Loucy (cell line): ENCODE measurements around the gene MSL2.
A peak's percentile ranks its signal among the peaks of the same experiment; 100 is the strongest.
"Not testable (repeated sequence)": the region's sequence is repeated elsewhere in the genome, so short reads cannot be mapped to it uniquely, and the experiment has no call there.

Source experiments
- H2AFZ ChIP-seq: fragments of 200-600 bp; sonication (generic); 2 replicates; pipeline ENCODE4 v1.6.0; 2016; ENCODE audit warnings: antibody characterized with exemption, mild to moderate bottlenecking, low read length, moderate library complexity
- H3F3A ChIP-seq: fragments of 200-600 bp; 2 replicates; pipeline ENCODE4 v1.6.0; 2016; ENCODE audit warnings: antibody characterized with exemption, low read depth, mild to moderate bottlenecking
- H3K27me3 ChIP-seq: fragments of 200-600 bp; sonication (generic); 2 replicates; pipeline ENCODE4 v1.6.1; 2014; ENCODE audit warnings: low read length, mild to moderate bottlenecking; ENCODE audit not compliant: insufficient read depth, poor library complexity, severe bottlenecking
- H3K36me3 ChIP-seq: fragments of 200-600 bp; sonication (generic); 2 replicates; pipeline ENCODE4 v1.6.1; 2016; ENCODE audit warnings: low read length; ENCODE audit not compliant: insufficient read depth
- H3K4me1 ChIP-seq: fragments of 200-600 bp; sonication (generic); 2 replicates; pipeline ENCODE4 v1.5.1; 2014; ENCODE audit warnings: low read length, mild to moderate bottlenecking; ENCODE audit not compliant: insufficient read depth, poor library complexity, severe bottlenecking
- H3K4me2 ChIP-seq: fragments of 200-600 bp; sonication (generic); 2 replicates; pipeline ENCODE4 v1.6.0; 2014; ENCODE audit warnings: antibody characterized with exemption, low read length, low read depth, mild to moderate bottlenecking; ENCODE audit not compliant: poor library complexity, severe bottlenecking
- H3K4me3 ChIP-seq: fragments of 200-600 bp; sonication (generic); 2 replicates; pipeline ENCODE4 v1.5.1; 2014; ENCODE audit warnings: low read length, mild to moderate bottlenecking, mixed read lengths; ENCODE audit not compliant: poor library complexity, severe bottlenecking
- H3K79me2 ChIP-seq: fragments of 200-600 bp; sonication (generic); 2 replicates; pipeline ENCODE4 v1.6.1; 2014; ENCODE audit warnings: low read length; ENCODE audit not compliant: insufficient read depth
- H3K9ac ChIP-seq: fragments of 200-600 bp; sonication (generic); 2 replicates; pipeline ENCODE4 v1.6.0; 2014; ENCODE audit warnings: mild to moderate bottlenecking, low read depth, low read length, moderate library complexity; ENCODE audit not compliant: poor library complexity, severe bottlenecking
- H3K9me2 ChIP-seq: fragments of 200-600 bp; sonication (generic); replicated peaks from 2 replicates; pipeline ENCODE4 v1.6.1; 2016; ENCODE audit warnings: low read depth, low read length, mixed read lengths
- H3K9me3 ChIP-seq: fragments of 200-600 bp; sonication (generic); 2 replicates; pipeline ENCODE4 v1.6.1; 2014; ENCODE audit warnings: mild to moderate bottlenecking, antibody characterized with exemption, low read length, low read depth; ENCODE audit not compliant: insufficient read depth
- H4K20me1 ChIP-seq: fragments of 200-600 bp; sonication (generic); 2 replicates; pipeline ENCODE4 v1.6.0; 2014; ENCODE audit warnings: antibody characterized with exemption, low read length, mild to moderate bottlenecking; ENCODE audit not compliant: insufficient read depth, poor library complexity, severe bottlenecking
- CTCF ChIP-seq: fragments of 200-600 bp; sonication (generic); conservative IDR thresholded peaks from 2 replicates; pipeline ENCODE4 v1.5.1; 2014; ENCODE audit warnings: mild to moderate bottlenecking, antibody characterized with exemption, low read length
- EZH2phosphoT487 ChIP-seq: fragments of 200-600 bp; IDR thresholded peaks from 2 replicates; pipeline ENCODE4 v1.6.1; 2018; ENCODE audit warnings: antibody characterized with exemption, mild to moderate bottlenecking, moderate library complexity, borderline replicate concordance

Gene MSL2

GRCh38 chr3:136171097-136171542, 25.0 kb downstream of the MSL2 start:
- 0 out of 2 replicates have a peak, but pooled peaks cover 3% of the 10 kb centered on the region for H3K36me3 ChIP-seq
- H3K4me1 ChIP-seq, result peaks cover 35% of the 10 kb centered on the region
- peaks cover 98% of the 10 kb centered on the region for H4K20me1 ChIP-seq
- peaks cover 100% of the 10 kb centered on the region for H3K79me2 ChIP-seq
- no peaks in the 10 kb centered on the region for H3K27me3 ChIP-seq
- H3K4me2 ChIP-seq, result peak overlapping the region; percentile 39
- TF ChIP-seq EZH2phosphoT487 (no peak), CTCF (no peak)
- no peak overlapping the region for H3K9ac ChIP-seq
- H3K9me2 ChIP-seq, result no peaks in the 10 kb centered on the region
- H3F3A ChIP-seq, result peaks cover 6% of the 10 kb centered on the region; the same call in 1 of the 2 replicates
- H3K9me3 ChIP-seq, result no peaks in the 10 kb centered on the region
- no peak overlapping the region for H2AFZ ChIP-seq
- H3K4me3 ChIP-seq, result no peak overlapping the region

DNA sequence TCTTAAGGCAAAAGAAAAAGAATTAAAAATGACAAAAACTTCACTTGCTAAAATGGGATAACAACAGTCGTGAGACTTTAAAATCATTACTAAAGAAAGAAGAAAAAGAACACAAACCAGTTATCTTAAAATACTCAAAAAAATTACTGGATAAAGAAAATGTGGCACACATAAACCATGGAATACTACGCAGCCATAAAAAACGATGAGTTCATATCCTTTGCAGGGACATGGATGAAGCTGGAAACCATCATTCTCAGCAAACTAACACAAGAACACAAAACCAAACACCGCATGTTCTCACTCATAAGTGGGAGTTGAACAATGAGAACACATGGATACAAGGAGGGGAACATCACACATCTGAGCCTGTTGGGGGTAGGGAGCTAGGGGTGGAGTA, 27.9 kb downstream of the MSL2 start:
- Histone ChIP-seq H3K4me1 (peaks cover 42% of the 10 kb centered on the region), H3K79me2 (peaks cover 100% of the 10 kb centered on the region), H4K20me1 (peaks cover 96% of the 10 kb centered on the region)
- H3K9me2 ChIP-seq, H3K4me2 ChIP-seq, H3K9me3 ChIP-seq, H3K4me3 ChIP-seq, H3K36me3 ChIP-seq, H3K27me3 ChIP-seq, H2AFZ ChIP-seq, H3K9ac ChIP-seq, H3F3A ChIP-seq: not testable (repeated sequence)

- peaks cover 6% of the 10 kb centered on the region; the same call in 1 of the 2 replicates for H3F3A ChIP-seq
- H3K9ac ChIP-seq, result no peak overlapping the region
- no peak overlapping the region for H3K4me3 ChIP-seq
- no peak overlapping the region for H2AFZ ChIP-seq
- H3K4me2 ChIP-seq, result peak overlapping the region; percentile 15
- H4K20me1 ChIP-seq, result peaks cover 96% of the 10 kb centered on the region
- H3K4me1 ChIP-seq, result peaks cover 34% of the 10 kb centered on the region
- H3K9me2 ChIP-seq, result no peaks in the 10 kb centered on the region
- no peaks in the 10 kb centered on the region for H3K9me3 ChIP-seq
- peaks cover 100% of the 10 kb centered on the region for H3K79me2 ChIP-seq
- 0 out of 2 replicates have a peak, but pooled peaks cover 3% of the 10 kb centered on the region for H3K36me3 ChIP-seq
- H3K27me3 ChIP-seq, result no peaks in the 10 kb centered on the region
- no peak for TF ChIP-seq CTCF
These were observed 29.6 kb downstream of the MSL2 start for GRCh38 chr3:136166507-136166906.

- not testable (repeated sequence) for H3K9me2 ChIP-seq, H3F3A ChIP-seq, H2AFZ ChIP-seq, H3K9me3 ChIP-seq, H3K36me3 ChIP-seq, H3K4me3 ChIP-seq, H3K27me3 ChIP-seq, H3K9ac ChIP-seq
- Histone ChIP-seq H3K4me1 (peaks cover 24% of the 10 kb centered on the region), H3K79me2 (peaks cover 100% of the 10 kb centered on the region), H3K4me2 (peak overlapping the region; percentile 34), H4K20me1 (peaks cover 92% of the 10 kb centered on the region)
These were observed 32.5 kb downstream of the MSL2 start for GRCh38 chr3:136163607-136164006.
